ENCODE results near the gene KCTD13.

GRCh38 chr16:29903590-29903989, 22.4 kb downstream of the KCTD13 start:
- TF ChIP-seq POLR2AphosphoS5 (IDR thresholded peaks at IDR 0.05; ENCODE audit: low read depth, low read length) (no peak), JUND (IDR thresholded peaks at IDR 0.05; ENCODE audit: low read length) (no peak), ATF3 (IDR thresholded peaks at IDR 0.05; ENCODE audit: insufficient read depth, low read depth, low read length) (no peak), SUZ12 (IDR thresholded peaks at IDR 0.05; ENCODE audit: low read length) (no peak), EZH2 (IDR thresholded peaks at IDR 0.05; ENCODE audit: low read depth, low read length, severe bottlenecking) (no peak), RAD21 (IDR thresholded peaks at IDR 0.05 in 1 of 2, conservative IDR thresholded peaks at IDR 0.05 in 1 of 2; ENCODE audit: low read depth in 2 of 2, low read length in 2 of 2) (no peak), ASH2L (IDR thresholded peaks at IDR 0.05; ENCODE audit: low read length) (no peak)

Data from H1 (cell line).